Suppressor macrophage treated with lipopolysaccharide for 4 hours (primary cell): ENCODE results near the gene FAH.

Experiments
- DNase-seq: peaks from one replicate; pipeline ENCODE4 v3.0.0-alpha.2; 2020

Gene FAH

DNA sequence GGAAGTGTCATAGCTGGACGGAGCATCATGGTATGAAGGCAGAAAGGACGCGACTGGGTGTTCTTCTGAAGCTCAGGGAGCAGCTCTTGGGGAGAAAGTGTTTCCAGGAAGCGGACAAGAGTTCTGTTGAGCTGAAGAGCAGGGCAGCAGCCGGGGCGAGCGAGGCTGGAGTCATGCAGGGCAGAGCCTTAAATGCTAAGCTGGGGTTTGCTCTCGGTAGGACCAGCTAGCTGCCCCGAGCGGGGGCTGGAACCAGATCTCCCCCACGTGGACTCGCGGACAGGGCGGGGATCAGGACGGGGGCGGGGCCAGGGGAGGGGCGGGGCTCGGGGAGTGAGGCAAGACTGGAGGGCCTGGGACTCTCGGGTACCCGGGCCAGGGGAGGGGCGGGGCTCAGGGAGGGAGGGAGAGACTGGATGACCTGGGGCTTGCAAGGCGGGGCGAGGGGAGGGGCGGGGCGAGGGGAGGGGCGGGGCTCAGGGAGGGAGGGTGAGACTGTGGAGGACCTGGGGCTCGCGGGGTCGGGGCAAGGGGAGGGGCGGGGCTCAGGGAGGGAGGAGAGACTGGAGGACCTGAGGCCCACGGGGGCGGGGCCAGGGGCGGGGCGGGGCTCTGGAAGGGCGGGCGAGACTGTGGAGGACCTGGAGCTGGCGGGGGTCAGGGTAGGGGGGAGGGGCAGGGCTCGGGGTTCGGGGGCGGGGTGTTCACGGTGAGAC is 461 bp upstream of the FAH start:
- DNase-seq: peak; percentile 88

DNA sequence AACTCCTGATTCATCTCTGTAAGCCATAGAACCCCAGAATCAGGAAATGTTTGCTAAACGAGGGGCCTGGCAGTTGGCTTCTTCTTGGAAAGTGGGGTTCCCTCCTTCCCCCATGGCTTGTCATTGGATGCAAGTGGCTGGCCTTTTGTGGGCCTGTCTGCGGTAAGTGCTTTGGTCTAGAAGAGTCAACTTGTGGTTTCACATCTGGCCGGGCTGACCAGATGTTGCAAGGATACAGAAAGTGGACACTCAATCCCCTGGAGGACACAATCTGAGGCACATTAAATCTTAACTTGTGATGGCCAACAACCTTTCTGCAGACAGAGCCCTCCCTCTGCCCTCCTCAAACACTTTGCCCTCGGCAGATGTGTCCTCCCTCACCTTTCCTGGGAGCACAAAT is 1.1 kb downstream of the FAH start:
- DNase-seq: peak; percentile 50

DNA sequence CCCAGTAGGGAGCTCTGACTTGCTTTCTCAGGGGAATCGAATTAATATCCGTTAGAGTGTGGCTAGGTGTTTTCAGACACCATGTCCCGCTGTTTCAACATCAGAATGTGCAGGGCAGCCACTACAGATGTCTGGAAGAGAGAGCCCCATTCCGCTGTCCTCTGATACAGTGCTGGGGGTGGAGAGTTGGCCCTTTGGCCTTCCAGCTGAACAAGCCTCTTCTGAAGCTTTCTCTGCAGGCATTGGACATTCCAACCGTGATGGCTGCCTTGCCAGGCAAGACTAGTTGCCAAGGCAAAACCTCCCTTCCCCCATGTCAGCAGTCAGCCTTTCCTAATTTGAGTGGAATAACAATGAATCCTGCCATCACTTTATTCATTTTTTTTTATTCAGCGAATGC is 1.5 kb downstream of the FAH start:
- DNase-seq: no peak

- DNase-seq: peak; percentile 36
Measured at GRCh38 chr15:80155001-80155377, 2.2 kb downstream of the FAH start.

GRCh38 chr15:80155378-80156175 is 2.8 kb downstream of the FAH start:
- peak; percentile 45 for DNase-seq

GRCh38 chr15:80156176-80156720 is 3.4 kb downstream of the FAH start:
- DNase-seq: no peak

GRCh38 chr15:80157215-80157614 is 4.4 kb downstream of the FAH start:
- no peak for DNase-seq

- DNase-seq: no peak
Measured at GRCh38 chr15:80159301-80159700, 6.5 kb downstream of the FAH start.

DNA sequence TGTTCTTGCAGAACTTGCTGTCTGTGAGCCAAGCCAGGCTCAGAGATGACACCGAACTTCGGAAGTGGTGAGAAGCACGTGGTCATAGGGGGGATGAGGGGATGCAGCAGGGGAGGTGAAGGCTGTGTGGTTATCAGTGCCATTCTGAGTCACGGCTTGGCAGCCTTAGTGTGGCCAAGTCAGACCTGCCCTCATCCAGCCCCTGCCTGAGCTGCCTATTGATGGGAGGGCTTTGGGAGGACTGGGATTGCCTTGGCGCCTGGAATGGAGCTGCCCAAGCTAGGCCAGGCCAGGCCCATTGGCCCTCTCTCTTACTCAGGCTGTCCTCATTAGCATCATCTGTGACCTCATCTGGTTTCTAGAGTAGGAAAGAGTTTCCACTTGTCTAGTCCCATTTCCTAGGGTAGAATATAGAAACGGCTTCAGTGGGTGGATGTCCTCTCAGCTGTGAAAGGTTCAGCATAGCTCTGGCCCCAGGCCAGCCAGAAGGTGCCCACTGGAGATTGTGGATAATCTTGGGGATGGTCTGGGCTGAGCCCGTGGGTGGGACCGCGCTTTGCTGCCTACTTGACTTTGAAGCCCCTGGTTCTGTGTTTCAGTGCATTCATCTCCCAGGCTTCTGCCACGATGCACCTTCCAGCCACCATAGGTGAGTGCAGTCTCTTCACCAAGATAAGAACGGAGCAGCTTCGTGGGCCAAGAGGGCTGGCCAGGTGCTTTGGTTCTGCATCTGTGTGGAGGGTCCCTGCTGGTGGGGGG is 7.2 kb downstream of the FAH start:
- no peak for DNase-seq

- peak; percentile 90 for DNase-seq
Measured at GRCh38 chr15:80160570-80161156, 7.9 kb downstream of the FAH start.

- no peak for DNase-seq
Measured at GRCh38 chr15:80161468-80162016, 8.7 kb downstream of the FAH start.

- no peak for DNase-seq
Measured at GRCh38 chr15:80162059-80162554, 9.3 kb downstream of the FAH start.

DNA sequence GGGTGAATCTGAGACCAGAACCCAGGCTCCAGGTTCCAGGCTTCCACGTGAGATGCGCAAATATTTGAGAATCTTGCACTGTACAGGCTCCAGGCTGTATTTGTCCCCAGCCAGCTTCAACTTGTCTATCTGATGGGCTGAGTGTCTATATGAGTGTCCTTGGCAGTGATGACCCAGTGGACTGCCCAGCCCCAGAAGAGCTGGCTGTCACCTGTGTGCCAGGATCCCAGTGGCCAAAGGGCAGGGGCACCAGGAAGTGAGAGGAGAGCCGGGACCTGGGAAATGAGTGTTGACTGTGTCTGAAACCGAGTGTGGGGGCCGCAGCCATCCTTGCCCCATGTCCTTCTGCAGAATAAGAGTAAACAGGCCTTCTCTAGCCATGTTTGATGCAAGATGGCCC is 10.4 kb downstream of the FAH start:
- DNase-seq: no peak

GRCh38 chr15:80163897-80164296 is 11.1 kb downstream of the FAH start:
- no peak for DNase-seq

GRCh38 chr15:80167936-80168335 is 15.1 kb downstream of the FAH start:
- no peak for DNase-seq

GRCh38 chr15:80168421-80168820 is 15.6 kb downstream of the FAH start:
- DNase-seq: no peak

GRCh38 chr15:80169768-80170357 is 17.1 kb downstream of the FAH start:
- DNase-seq: no peak

GRCh38 chr15:80170596-80170995 is 17.8 kb downstream of the FAH start:
- no peak for DNase-seq

- no peak for DNase-seq
Measured at GRCh38 chr15:80171787-80172186, 19.0 kb downstream of the FAH start.

GRCh38 chr15:80172401-80172800 is 19.6 kb downstream of the FAH start:
- no peak for DNase-seq

GRCh38 chr15:80173022-80173759 is 20.4 kb downstream of the FAH start:
- DNase-seq: peak; percentile 57
